PFSK-1 (cell line): Measurements from ENCODE around the gene XPR1.

Source experiments
- FOXP2 ChIP-seq: optimal IDR thresholded peaks from 2 replicates; pipeline ENCODE3; 2011; ENCODE audit warnings: borderline replicate concordance, control low read depth, inconsistent platforms; ENCODE audit not compliant: insufficient read depth; ENCODE audit errors: extremely low read length, extremely low read depth
- POLR2AphosphoS5 ChIP-seq: IDR thresholded peaks from 2 replicates; pipeline ENCODE4 v1.6.1; 2012; ENCODE audit warnings: low read depth, mild to moderate bottlenecking, control low read depth, low read length, moderate library complexity
- REST ChIP-seq, 2 experiments: IDR thresholded peaks; 2 replicates each; pipeline versions ENCODE4 v1.6.1 to v1.8.0; 2011 to 2012; ENCODE audit warnings: low read depth in 2 of 2, low read length in 2 of 2, control low read depth in 1 of 2, inconsistent platforms in 1 of 2, mild to moderate bottlenecking in 1 of 2, moderate library complexity in 1 of 2; ENCODE audit not compliant: insufficient read depth in 1 of 2
- TAF1 ChIP-seq: IDR thresholded peaks from 2 replicates; pipeline ENCODE4 v1.6.1; 2012; ENCODE audit warnings: low read length, control low read depth, borderline replicate concordance; ENCODE audit not compliant: insufficient read depth

- TF ChIP-seq REST (IDR thresholded peaks at IDR 0.05; ENCODE audit: insufficient read depth in 1 of 2, low read depth in 2 of 2, low read length in 2 of 2) (no peak), POLR2AphosphoS5 (no peak), FOXP2 (no peak), TAF1 (no peak)
Observed at GRCh38 chr1:180939073-180939710, 307.4 kb downstream of the XPR1 start.
